Stomach (tissue), 9 donors: ENCODE results near the gene ADARB2. TPM values are rescaled to one million over a fixed set of nuclear protein-coding genes. Genes with fewer than 3 reads are reported as not detected.

Source experiments
- DNase-seq, 2 donors: peaks; one replicate each; pipeline versions ENCODE4 v3.0.0 to v3.0.0-alpha.2; 2013 to 2019
- H3K27ac ChIP-seq, 5 donors: fragments of 200-600 bp in 4 of 5; sonication (generic) in 4 of 5; one replicate each; pipeline ENCODE4 v1.5.1; 2013 to 2019; ENCODE audit warnings: mild to moderate bottlenecking in 1 of 5, moderate library complexity in 1 of 5
- H3K27me3 ChIP-seq, 3 donors: fragments of 200-600 bp; sonication (generic); one replicate each; pipeline ENCODE4 v1.5.1; 2017 to 2019; ENCODE audit warnings: mixed run types in 1 of 3
- H3K36me3 ChIP-seq, 4 donors: fragments of 200-600 bp; sonication (generic); 1 replicate in 3 of 4; 2 replicates in 1 of 4; pipeline ENCODE4 v1.5.1; 2016 to 2019
- H3K4me1 ChIP-seq, 4 donors: fragments of 200-600 bp; sonication (generic); one replicate each; pipeline ENCODE4 v1.5.1; 2016 to 2019
- H3K4me3 ChIP-seq, 4 donors: fragments of 200-600 bp; sonication (generic) in 3 of 4; one replicate each; pipeline ENCODE4 v1.5.1; 2016 to 2019; ENCODE audit warnings: mild to moderate bottlenecking in 1 of 4
- H3K9me3 ChIP-seq, 4 donors: fragments of 200-600 bp; sonication (generic); one replicate each; pipeline ENCODE4 v1.5.1; 2016 to 2019
- EP300 ChIP-seq: sonication (generic); formaldehyde crosslinking; IDR thresholded peaks from one replicate; pipeline ENCODE4 v1.6.1; 2017; ENCODE audit warnings: antibody characterized with exemption
- POLR2A ChIP-seq, 4 donors: fragments of 450-650 bp; IDR thresholded peaks; one replicate each; pipeline ENCODE4 v1.6.1; 2016; ENCODE audit warnings: antibody characterized with exemption in 4 of 4, control low read depth in 2 of 4, mild to moderate bottlenecking in 1 of 4, moderate library complexity in 1 of 4
- POLR2AphosphoS5 ChIP-seq, 3 donors: sonication (generic); formaldehyde crosslinking; IDR thresholded peaks; one replicate each; pipeline ENCODE4 v1.6.1; 2016; ENCODE audit warnings: antibody characterized with exemption in 3 of 3
- WGBS, 5 donors: extraction: QIAGEN DNeasy Blood & Tissue Kit in 3 of 5; methylation state at CpG; one replicate each; pipeline versions ENCODE4 v1.1.5 to v1.1.7; 2013 to 2018; 5-methylcytosine and 5-hydroxymethylcytosine counted together
- intact Hi-C: fragments of 100-400 bp; cut with DNase I; formaldehyde crosslinking; loops from one replicate; pipeline ENCODE4 v1.15.1; 2023; ENCODE audit warnings: low total_unique reads
- polyA plus RNA-seq, 3 donors: library from polyadenylated mRNA; stranded (reverse); fragments of 200-250 nt; gene quantifications; one replicate each; pipeline ENCODE4 v1.2.3, GENCODE V29; 2013
- total RNA-seq, 5 donors: library from RNA; depleted of rRNA; stranded (reverse); fragments of >200 nt; gene quantifications; one replicate each; pipeline versions ENCODE4 v1.1.0 to v1.2.3, GENCODE V29; 2014 to 2016
- TF ChIP-seq, protein P1 (sequence below), 7 experiments: fragments of 450-650 bp in 4 of 7; fragments of 200-600 bp in 3 of 7; sonication (generic) in 3 of 7; IDR thresholded peaks; one replicate each; pipeline ENCODE4 v1.5.1; 2016 to 2019; ENCODE audit warnings: antibody characterized with exemption in 7 of 7, control low read depth in 2 of 7, mild to moderate bottlenecking in 1 of 7
- donor health status: healthy with polysubstance abuse.
- donor health status: Bipolar disorder and iron deficiency.
- donor health status: healthy.

ADARB2 gene
- total and polyA plus RNA-seq, 8 donors, result 0.55 to 4.1 (median 1.4) TPM; not detected in 1

- no peaks in the 10 kb centered on the region for H3K9me3 ChIP-seq
- no peak overlapping the region for H3K4me3 ChIP-seq
- peaks cover 4 to 95% (median 53%) of the 10 kb centered on the region in 3 donors for H3K27me3 ChIP-seq
- no peak for DNase-seq
- no peak overlapping the region for H3K27ac ChIP-seq
- H3K36me3 ChIP-seq, result no peaks in the 10 kb centered on the region
- peaks cover 15 to 23% (median 18%) of the 10 kb centered on the region in 4 donors for H3K4me1 ChIP-seq
- 54 to 67% (median 61%) methylated on average over 12 to 14 of the region's 14 CpGs for WGBS, 5 donors
- TF ChIP-seq POLR2A (IDR thresholded peaks at IDR 0.05), result no peak
- no peak for TF ChIP-seq POLR2AphosphoS5 (IDR thresholded peaks at IDR 0.05)
- TF ChIP-seq, protein P1, sequence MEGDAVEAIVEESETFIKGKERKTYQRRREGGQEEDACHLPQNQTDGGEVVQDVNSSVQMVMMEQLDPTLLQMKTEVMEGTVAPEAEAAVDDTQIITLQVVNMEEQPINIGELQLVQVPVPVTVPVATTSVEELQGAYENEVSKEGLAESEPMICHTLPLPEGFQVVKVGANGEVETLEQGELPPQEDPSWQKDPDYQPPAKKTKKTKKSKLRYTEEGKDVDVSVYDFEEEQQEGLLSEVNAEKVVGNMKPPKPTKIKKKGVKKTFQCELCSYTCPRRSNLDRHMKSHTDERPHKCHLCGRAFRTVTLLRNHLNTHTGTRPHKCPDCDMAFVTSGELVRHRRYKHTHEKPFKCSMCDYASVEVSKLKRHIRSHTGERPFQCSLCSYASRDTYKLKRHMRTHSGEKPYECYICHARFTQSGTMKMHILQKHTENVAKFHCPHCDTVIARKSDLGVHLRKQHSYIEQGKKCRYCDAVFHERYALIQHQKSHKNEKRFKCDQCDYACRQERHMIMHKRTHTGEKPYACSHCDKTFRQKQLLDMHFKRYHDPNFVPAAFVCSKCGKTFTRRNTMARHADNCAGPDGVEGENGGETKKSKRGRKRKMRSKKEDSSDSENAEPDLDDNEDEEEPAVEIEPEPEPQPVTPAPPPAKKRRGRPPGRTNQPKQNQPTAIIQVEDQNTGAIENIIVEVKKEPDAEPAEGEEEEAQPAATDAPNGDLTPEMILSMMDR (IDR thresholded peaks at IDR 0.05), result no peak
- TF ChIP-seq EP300, result no peak
- intact Hi-C loops, result no loop called here
These were observed 2.4 kb upstream of the ADARB2 start for GRCh38 chr10:1739751-1740150.

- Histone ChIP-seq H3K36me3 (no peaks in the 10 kb centered on the region), H3K4me1 (peaks cover 15 to 23% (median 18%) of the 10 kb centered on the region in 4 donors), H3K27me3 (peaks cover 4 to 96% (median 54%) of the 10 kb centered on the region in 3 donors), H3K4me3 (no peak overlapping the region), H3K9me3 (no peaks in the 10 kb centered on the region), H3K27ac (no peak overlapping the region)
- intact Hi-C loops, result no loop called here
- no peak for DNase-seq
- 49 to 59% (median 55%) methylated on average over 5 of the region's 5 CpGs for WGBS, 5 donors
- TF ChIP-seq POLR2A (IDR thresholded peaks at IDR 0.05) (no peak), POLR2AphosphoS5 (IDR thresholded peaks at IDR 0.05) (no peak), EP300 (no peak)
- TF ChIP-seq, protein P1 (IDR thresholded peaks at IDR 0.05), result no peak
These were observed 1.6 kb upstream of the ADARB2 start for GRCh38 chr10:1738950-1739349.

GRCh38 chr10:1736972-1737221, 428 bp downstream of the ADARB2 start:
- Histone ChIP-seq H3K27ac (no peak overlapping the region), H3K4me3 (peak overlapping the region; percentile 30 to 45 (median 32)), H3K4me1 (peaks cover 15 to 24% (median 20%) of the 10 kb centered on the region in 4 donors), H3K27me3 (peaks cover 4 to 97% (median 54%) of the 10 kb centered on the region in 3 donors), H3K36me3 (no peaks in the 10 kb centered on the region), H3K9me3 (no peaks in the 10 kb centered on the region)
- TF ChIP-seq, protein P1 (IDR thresholded peaks at IDR 0.05), result no peak
- no peak for TF ChIP-seq POLR2AphosphoS5 (IDR thresholded peaks at IDR 0.05)
- no peak for TF ChIP-seq EP300
- no peak for TF ChIP-seq POLR2A (IDR thresholded peaks at IDR 0.05)
- WGBS, 5 donors, result 0 to 6% (median 0%) methylated on average over 14 to 17 of the region's 17 CpGs
- DNase-seq, result no peak
- intact Hi-C loops, result no loop called here

GRCh38 chr10:1736144-1736971, 967 bp downstream of the ADARB2 start:
- intact Hi-C loops, result no loop called here
- TF ChIP-seq, protein P1 (IDR thresholded peaks at IDR 0.05), result no peak
- no peak for TF ChIP-seq EP300
- TF ChIP-seq POLR2A (IDR thresholded peaks at IDR 0.05), result no peak
- TF ChIP-seq POLR2AphosphoS5 (IDR thresholded peaks at IDR 0.05), result no peak
- DNase-seq, result peak in 1 of 2 donors; percentile 19
- no peak overlapping the region for H3K27ac ChIP-seq
- peak overlapping the region; percentile 30 to 45 (median 32) for H3K4me3 ChIP-seq
- H3K36me3 ChIP-seq, result no peaks in the 10 kb centered on the region
- no peaks in the 10 kb centered on the region for H3K9me3 ChIP-seq
- 3 to 5% (median 4%) methylated on average over 26 to 43 of the region's 43 CpGs for WGBS, 5 donors
- H3K4me1 ChIP-seq, result peaks cover 15 to 24% (median 20%) of the 10 kb centered on the region in 4 donors
- H3K27me3 ChIP-seq, result peaks cover 4 to 95% (median 54%) of the 10 kb centered on the region in 3 donors
